Activated CD4-positive, alpha-beta T cell treated with anti-CD3 and anti-CD28 coated beads, Interleukin-2, Interleukin-6, amounts not matched to agents 100 ng/mL and 50 ng/mL, durations not matched to agents 16 hours and 8 hours (primary cell): Measurements from ENCODE around the gene PPP6R2.
"Not testable (repeated sequence)": the region's sequence is repeated elsewhere in the genome, so short reads cannot be mapped to it uniquely, and the experiment has no call there.

ENCODE experiments used
- DNase-seq: peaks from one replicate; pipeline ENCODE4 v3.0.0-alpha.2; 2020

The PPP6R2 gene

GRCh38 chr22:50346470-50346869, 3.3 kb downstream of the PPP6R2 start:
- no peak for DNase-seq

- DNase-seq: no peak
Observed at GRCh38 chr22:50347157-50347556, 4.0 kb downstream of the PPP6R2 start.

GRCh38 chr22:50348058-50348457, 4.9 kb downstream of the PPP6R2 start:
- DNase-seq: no peak

GRCh38 chr22:50356186-50356585, 13.1 kb downstream of the PPP6R2 start:
- no peak for DNase-seq

GRCh38 chr22:50357222-50357621, 14.1 kb downstream of the PPP6R2 start:
- DNase-seq: no peak

GRCh38 chr22:50357756-50358155, 14.6 kb downstream of the PPP6R2 start:
- DNase-seq: no peak

GRCh38 chr22:50360578-50360977, 17.5 kb downstream of the PPP6R2 start:
- no peak for DNase-seq

GRCh38 chr22:50361222-50361621, 18.1 kb downstream of the PPP6R2 start:
- peak; percentile 28 for DNase-seq

- peak; percentile 53 for DNase-seq
Observed at GRCh38 chr22:50361688-50362087, 18.6 kb downstream of the PPP6R2 start.

GRCh38 chr22:50363166-50363802, 20.2 kb downstream of the PPP6R2 start:
- no peak for DNase-seq

GRCh38 chr22:50363803-50364194, 20.7 kb downstream of the PPP6R2 start:
- DNase-seq: not testable (repeated sequence)

GRCh38 chr22:50367778-50368500, 24.8 kb downstream of the PPP6R2 start:
- DNase-seq: no peak

- DNase-seq: no peak
Observed at GRCh38 chr22:50371101-50371648, 28.0 kb downstream of the PPP6R2 start.

GRCh38 chr22:50376085-50376651, 33.0 kb downstream of the PPP6R2 start:
- peak; percentile 14 for DNase-seq

GRCh38 chr22:50381021-50381555, 38.0 kb downstream of the PPP6R2 start:
- not testable (repeated sequence) for DNase-seq

- no peak for DNase-seq
Observed at GRCh38 chr22:50396751-50397370, 53.7 kb downstream of the PPP6R2 start.

- not testable (repeated sequence) for DNase-seq
Observed at GRCh38 chr22:50397371-50398060, 54.4 kb downstream of the PPP6R2 start.

- DNase-seq: no peak
Observed at GRCh38 chr22:50398831-50399648, 55.9 kb downstream of the PPP6R2 start.

- peak; percentile 29 for DNase-seq
Observed at GRCh38 chr22:50399751-50400331, 56.7 kb downstream of the PPP6R2 start.

GRCh38 chr22:50400406-50400805, 57.3 kb downstream of the PPP6R2 start:
- no peak for DNase-seq

GRCh38 chr22:50400931-50401330, 57.8 kb downstream of the PPP6R2 start:
- DNase-seq: no peak
